ENCODE results near the gene AATK.

GRCh38 chr17:81204578-81204977 is 38.6 kb upstream of the AATK start:
- TF ChIP-seq CTCF (IDR thresholded peaks at IDR 0.05 in 8 of 11, conservative IDR thresholded peaks at IDR 0.05 in 3 of 11) (no peak), POLR2A (IDR thresholded peaks at IDR 0.05) (no peak)
